Measurements from ENCODE around the gene RBP5.
A peak's percentile ranks its signal among the peaks of the same experiment; 100 is the strongest.

RBP5 gene

GRCh38 chr12:7144414-7145120 is 15.9 kb upstream of the RBP5 start:
- no peak for DNase-seq

- no peak for DNase-seq
These were observed 14.9 kb upstream of the RBP5 start for GRCh38 chr12:7143564-7143963.

GRCh38 chr12:7142809-7143465 is 14.2 kb upstream of the RBP5 start:
- DNase-seq: no peak

- peak; percentile 69 for DNase-seq
These were observed 13.5 kb upstream of the RBP5 start for GRCh38 chr12:7142056-7142644.

GRCh38 chr12:7141351-7142005 is 12.8 kb upstream of the RBP5 start:
- no peak for DNase-seq

- DNase-seq: no peak
These were observed 10.5 kb upstream of the RBP5 start for GRCh38 chr12:7139200-7139599.

- DNase-seq: no peak
These were observed 9.2 kb upstream of the RBP5 start for GRCh38 chr12:7137908-7138307.

- DNase-seq: no peak
These were observed 8.0 kb upstream of the RBP5 start for GRCh38 chr12:7136676-7137075.

- no peak for DNase-seq
These were observed 7.4 kb upstream of the RBP5 start for GRCh38 chr12:7136071-7136470.

- no peak for DNase-seq
These were observed 5.9 kb upstream of the RBP5 start for GRCh38 chr12:7134396-7135166.

GRCh38 chr12:7131502-7131866 is 2.8 kb upstream of the RBP5 start:
- peak; percentile 61 for DNase-seq

- DNase-seq: peak; percentile 75
These were observed 2.2 kb upstream of the RBP5 start for GRCh38 chr12:7130701-7131501.

GRCh38 chr12:7129872-7130691 is 1.4 kb upstream of the RBP5 start, which contains the start of gene CLSTN3:
Gene CLSTN3 (plus strand): TSS chr12:7130371. CDS start chr12:7130649, 278 bp downstream.
- DNase-seq: peak; percentile 91

- no peak for DNase-seq
These were observed 690 bp upstream of the RBP5 start for GRCh38 chr12:7129287-7129871.

GRCh38 chr12:7127916-7128626 is 618 bp downstream of the RBP5 start:
- no peak for DNase-seq

GRCh38 chr12:7125632-7126227 is 3.0 kb downstream of the RBP5 start:
- no peak for DNase-seq

GRCh38 chr12:7123806-7124522 is 4.7 kb downstream of the RBP5 start:
- DNase-seq: no peak

- DNase-seq: no peak
These were observed 5.6 kb downstream of the RBP5 start for GRCh38 chr12:7122811-7123769.

Measured in activated CD8-positive, alpha-beta memory T cell treated with anti-CD3 and anti-CD28 coated beads, Interleukin-2, amount 50 U/mL, for 48 hours (primary cell).